Tibial artery (tissue), 4 donors: ENCODE data around the gene ACBD5.

ENCODE experiments used
- DNase-seq, 2 donors: peaks; one replicate each; pipeline ENCODE4 v3.0.0-alpha.2; 2019
- H3K27ac ChIP-seq, 2 donors: fragments of 200-600 bp; sonication (generic) in 1 of 2; 1 replicate in 1 of 2; 2 replicates in 1 of 2; pipeline ENCODE4 v1.5.1; 2018 to 2019; ENCODE audit warnings: mild to moderate bottlenecking in 1 of 2
- H3K27me3 ChIP-seq, 2 donors: fragments of 200-600 bp; sonication (generic) in 1 of 2; one replicate each; pipeline versions ENCODE4 v1.5.1 to v1.6.0; 2016 to 2019
- H3K36me3 ChIP-seq, 3 donors: fragments of 200-600 bp; sonication (generic) in 2 of 3; one replicate each; pipeline ENCODE4 v1.5.1; 2016 to 2019; ENCODE audit warnings: mild to moderate bottlenecking in 2 of 3
- H3K4me1 ChIP-seq, 4 donors: fragments of 200-600 bp; sonication (generic) in 2 of 4; 1 replicate in 3 of 4; 2 replicates in 1 of 4; pipeline ENCODE4 v1.5.1; 2016 to 2019
- H3K4me3 ChIP-seq, 2 donors: fragments of 200-600 bp; sonication (generic) in 1 of 2; 1 replicate in 1 of 2; 2 replicates in 1 of 2; pipeline ENCODE4 v1.5.1; 2018 to 2019; ENCODE audit warnings: mild to moderate bottlenecking in 2 of 2
- H3K9me3 ChIP-seq, 3 donors: fragments of 200-600 bp; sonication (generic) in 1 of 3; one replicate each; pipeline ENCODE4 v1.5.1; 2016 to 2019
- intact Hi-C: fragments of 100-400 bp; cut with DNase I; formaldehyde crosslinking; loops from one replicate; pipeline ENCODE4 v1.15.0; 2023; ENCODE audit warnings: low total_unique reads
- TF ChIP-seq, protein P1 (sequence below), 2 experiments: fragments of 200-600 bp in 1 of 2; fragments of 450-650 bp in 1 of 2; IDR thresholded peaks; one replicate each; pipeline ENCODE4 v1.5.1; 2017 to 2019; ENCODE audit warnings: antibody characterized with exemption in 2 of 2, mild to moderate bottlenecking in 1 of 2, moderate library complexity in 1 of 2

Gene ACBD5

DNA sequence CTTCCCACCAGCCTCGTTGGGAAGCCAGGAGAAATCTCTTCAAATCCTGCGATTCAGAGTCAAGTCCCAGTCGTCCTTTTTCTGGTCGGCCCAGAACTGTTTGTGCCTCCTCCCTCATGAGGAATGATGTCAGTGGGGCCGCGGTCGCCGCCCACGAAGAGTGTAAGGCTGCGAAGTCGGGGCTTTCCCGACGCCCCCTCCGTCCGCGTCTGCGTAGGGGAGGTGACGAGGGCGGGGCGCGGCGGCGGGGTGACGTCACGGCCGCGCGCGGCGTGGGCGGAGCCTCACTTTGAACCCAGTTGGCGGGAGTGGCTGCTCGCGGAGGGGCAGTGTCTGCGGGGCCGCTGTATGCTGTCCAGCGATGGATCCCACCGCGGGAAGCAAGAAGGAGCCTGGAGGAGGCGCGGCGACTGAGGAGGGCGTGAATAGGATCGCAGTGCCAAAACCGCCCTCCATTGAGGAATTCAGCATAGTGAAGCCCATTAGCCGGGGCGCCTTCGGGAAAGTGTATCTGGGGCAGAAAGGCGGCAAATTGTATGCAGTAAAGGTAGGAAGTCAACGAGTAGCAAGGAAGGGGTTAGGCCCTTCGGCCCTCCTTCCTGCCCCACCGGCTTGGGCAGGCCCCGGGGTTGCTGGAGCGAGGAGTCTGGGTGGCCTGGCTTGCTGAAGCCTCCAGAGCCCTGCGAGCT, 85.4 kb downstream of the ACBD5 start, which contains the start of gene MASTL:
Gene MASTL (plus strand): TSS at position 287 of the 689 bp plus-strand sequence. CDS start 75 bp downstream, at position 362.
- H3K27me3 ChIP-seq: no peaks in the 10 kb centered on the region
- H3K9me3 ChIP-seq: no peaks in the 10 kb centered on the region
- H3K4me1 ChIP-seq: peaks cover 0 to 37% (median 14%) of the 10 kb centered on the region in 4 donors
- DNase-seq: peak; percentile 95 to 96
- TF ChIP-seq, protein P1, sequence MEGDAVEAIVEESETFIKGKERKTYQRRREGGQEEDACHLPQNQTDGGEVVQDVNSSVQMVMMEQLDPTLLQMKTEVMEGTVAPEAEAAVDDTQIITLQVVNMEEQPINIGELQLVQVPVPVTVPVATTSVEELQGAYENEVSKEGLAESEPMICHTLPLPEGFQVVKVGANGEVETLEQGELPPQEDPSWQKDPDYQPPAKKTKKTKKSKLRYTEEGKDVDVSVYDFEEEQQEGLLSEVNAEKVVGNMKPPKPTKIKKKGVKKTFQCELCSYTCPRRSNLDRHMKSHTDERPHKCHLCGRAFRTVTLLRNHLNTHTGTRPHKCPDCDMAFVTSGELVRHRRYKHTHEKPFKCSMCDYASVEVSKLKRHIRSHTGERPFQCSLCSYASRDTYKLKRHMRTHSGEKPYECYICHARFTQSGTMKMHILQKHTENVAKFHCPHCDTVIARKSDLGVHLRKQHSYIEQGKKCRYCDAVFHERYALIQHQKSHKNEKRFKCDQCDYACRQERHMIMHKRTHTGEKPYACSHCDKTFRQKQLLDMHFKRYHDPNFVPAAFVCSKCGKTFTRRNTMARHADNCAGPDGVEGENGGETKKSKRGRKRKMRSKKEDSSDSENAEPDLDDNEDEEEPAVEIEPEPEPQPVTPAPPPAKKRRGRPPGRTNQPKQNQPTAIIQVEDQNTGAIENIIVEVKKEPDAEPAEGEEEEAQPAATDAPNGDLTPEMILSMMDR (IDR thresholded peaks at IDR 0.05): no peak
- intact Hi-C loops: loop anchor here (5.0 kb wide), 1 partner anchor 87 kb away; the partner anchor contains the start of gene ACBD5
- peak within 1 kb of the TSS; percentile 61 to 94 for H3K4me3 ChIP-seq
- H3K36me3 ChIP-seq: peaks cover 0 to 12% (median 9%) of the 10 kb centered on the region in 3 donors
- H3K27ac ChIP-seq: peak within 1 kb of the TSS; percentile 95 to 100

DNA sequence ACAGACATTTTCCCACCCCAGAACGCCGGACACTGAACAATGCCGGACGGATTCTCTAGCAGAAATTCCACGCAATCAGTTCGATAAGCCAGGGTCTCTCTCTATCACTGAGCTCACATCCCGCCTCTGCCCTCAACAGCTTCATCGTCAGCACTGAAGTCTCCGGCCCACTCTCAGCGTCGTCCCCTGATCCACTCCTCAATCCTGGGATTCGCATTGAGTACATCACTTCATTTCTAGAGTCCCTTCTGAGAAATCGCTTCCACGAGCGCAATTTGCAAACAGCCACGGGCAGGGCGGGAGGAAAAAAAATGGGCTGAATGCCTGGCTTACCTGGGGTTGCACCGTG, 86.8 kb downstream of the ACBD5 start:
- Histone ChIP-seq H3K27me3 (no peaks in the 10 kb centered on the region), H3K4me3 (peak overlapping the region; percentile 61 to 94), H3K9me3 (no peaks in the 10 kb centered on the region), H3K36me3 (peaks cover under 1 to 5% (median 4%) of the 10 kb centered on the region in 3 donors), H3K4me1 (peaks cover 0 to 43% (median 14%) of the 10 kb centered on the region in 4 donors), H3K27ac (peak overlapping the region; percentile 95 to 100)
- DNase-seq: peak in 1 of 2 donors; percentile 33
- TF ChIP-seq, protein P1 (IDR thresholded peaks at IDR 0.05): no peak
- intact Hi-C loops: loop anchor here (5.0 kb wide), 1 partner anchor 348 kb away; the partner anchor contains the start of gene RAB18

DNA sequence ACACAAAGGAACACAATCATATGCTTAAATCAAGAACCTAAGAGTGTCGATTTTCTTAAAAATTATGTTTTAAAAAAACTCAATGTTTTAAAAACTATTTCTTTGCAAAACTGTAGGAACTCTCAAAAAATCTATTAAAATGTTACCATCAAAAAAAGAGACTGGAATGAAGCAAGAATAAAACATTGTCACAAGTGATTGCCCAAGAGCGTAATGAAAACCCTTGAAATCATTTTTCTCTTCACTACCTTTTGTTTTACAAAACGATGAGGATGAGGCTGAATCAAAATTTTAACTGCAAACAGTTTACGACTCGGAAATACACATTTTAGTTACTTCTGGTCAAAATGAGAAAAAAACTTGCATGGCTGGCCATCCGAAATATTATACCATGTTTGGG, 87.3 kb downstream of the ACBD5 start:
- Histone ChIP-seq H3K4me1 (peaks cover 0 to 43% (median 14%) of the 10 kb centered on the region in 4 donors), H3K27me3 (no peaks in the 10 kb centered on the region), H3K27ac (peak overlapping the region; percentile 95 to 100), H3K4me3 (peak overlapping the region; percentile 61 to 94), H3K9me3 (no peaks in the 10 kb centered on the region), H3K36me3 (peaks cover 3 to 5% (median 5%) of the 10 kb centered on the region in 3 donors)
- TF ChIP-seq, protein P1 (IDR thresholded peaks at IDR 0.05): no peak
- intact Hi-C loops: loop anchor here (5.0 kb wide), 1 partner anchor 349 kb away; the partner anchor contains the start of gene RAB18
- DNase-seq: no peak

DNA sequence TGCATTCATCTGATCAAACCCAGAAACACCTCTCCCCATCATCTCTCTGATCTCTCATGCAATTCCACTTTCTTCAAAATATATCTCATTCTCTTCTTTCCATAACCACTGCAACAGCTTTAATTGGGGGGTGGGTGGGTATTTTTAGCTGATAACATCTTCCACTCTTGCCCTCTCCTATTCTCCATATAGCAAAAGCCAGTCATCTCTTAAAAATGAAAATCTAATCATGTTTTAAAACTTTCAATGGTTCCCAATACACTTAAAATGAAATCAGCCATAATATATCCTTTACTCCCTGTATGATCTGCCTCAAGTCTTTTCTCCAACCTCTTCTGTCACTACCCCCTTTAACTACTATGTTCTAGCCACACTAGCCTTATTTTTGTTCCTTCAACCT, 87.9 kb downstream of the ACBD5 start:
- TF ChIP-seq, protein P1 (IDR thresholded peaks at IDR 0.05): no peak
- H3K4me1 ChIP-seq: peaks cover 0 to 43% (median 14%) of the 10 kb centered on the region in 4 donors
- intact Hi-C loops: loop anchor here (5.0 kb wide), 1 partner anchor 350 kb away; the partner anchor contains the start of gene RAB18

DNA sequence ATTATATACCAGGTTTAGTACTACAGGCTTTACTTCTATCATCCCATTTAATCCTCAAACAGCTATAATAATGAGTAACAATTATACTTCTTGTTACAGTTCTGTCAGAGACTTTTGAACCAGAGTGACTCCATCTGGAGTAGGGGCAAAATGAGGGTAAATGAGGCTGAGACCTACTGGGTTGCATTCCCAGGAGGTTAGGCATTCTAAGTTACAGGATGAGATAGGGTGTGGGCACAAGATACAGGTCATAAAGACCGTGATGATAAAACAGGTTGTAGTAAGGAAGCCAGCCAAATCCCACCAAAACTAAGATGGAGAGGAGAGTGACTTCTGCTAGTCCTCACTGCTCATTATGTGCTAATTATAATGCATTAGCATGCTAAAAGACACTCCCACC, 90.3 kb downstream of the ACBD5 start:
- Histone ChIP-seq H3K4me1 (peaks cover 0 to 26% (median 10%) of the 10 kb centered on the region in 4 donors), H3K36me3 (peaks cover 28 to 35% (median 33%) of the 10 kb centered on the region in 3 donors), H3K27me3 (no peaks in the 10 kb centered on the region), H3K4me3 (no peak overlapping the region), H3K27ac (no peak overlapping the region), H3K9me3 (no peaks in the 10 kb centered on the region)
- DNase-seq: no peak
- TF ChIP-seq, protein P1 (IDR thresholded peaks at IDR 0.05): no peak
- intact Hi-C loops: loop anchor here (5.0 kb wide), 1 partner anchor 352 kb away; the partner anchor contains the start of gene RAB18

More for the DNA sequence above, 87.9 kb downstream of the ACBD5 start:
- H3K27me3 ChIP-seq: no peaks in the 10 kb centered on the region
- H3K36me3 ChIP-seq: peaks cover 10 to 12% (median 10%) of the 10 kb centered on the region in 3 donors
- H3K4me3 ChIP-seq: peak overlapping the region; percentile 61 to 94
- no peak for DNase-seq
- H3K9me3 ChIP-seq: no peaks in the 10 kb centered on the region
- no peak overlapping the region for H3K27ac ChIP-seq
